GM11168 (cell line): Measurements from ENCODE around the gene CDH24.

Source experiments
- in situ Hi-C: fragments of 300-500 bp; cut with MboI; formaldehyde crosslinking; loops from one replicate; pipeline ENCODE4 v1.12.0; 2022; ENCODE audit warnings: low sequenced_read_pairs; ENCODE audit not compliant: unreplicated experiment

Gene CDH24

GRCh38 chr14:23047751-23048693 is 9.3 kb downstream of the CDH24 start:
- in situ Hi-C loops: no loop called here

DNA sequence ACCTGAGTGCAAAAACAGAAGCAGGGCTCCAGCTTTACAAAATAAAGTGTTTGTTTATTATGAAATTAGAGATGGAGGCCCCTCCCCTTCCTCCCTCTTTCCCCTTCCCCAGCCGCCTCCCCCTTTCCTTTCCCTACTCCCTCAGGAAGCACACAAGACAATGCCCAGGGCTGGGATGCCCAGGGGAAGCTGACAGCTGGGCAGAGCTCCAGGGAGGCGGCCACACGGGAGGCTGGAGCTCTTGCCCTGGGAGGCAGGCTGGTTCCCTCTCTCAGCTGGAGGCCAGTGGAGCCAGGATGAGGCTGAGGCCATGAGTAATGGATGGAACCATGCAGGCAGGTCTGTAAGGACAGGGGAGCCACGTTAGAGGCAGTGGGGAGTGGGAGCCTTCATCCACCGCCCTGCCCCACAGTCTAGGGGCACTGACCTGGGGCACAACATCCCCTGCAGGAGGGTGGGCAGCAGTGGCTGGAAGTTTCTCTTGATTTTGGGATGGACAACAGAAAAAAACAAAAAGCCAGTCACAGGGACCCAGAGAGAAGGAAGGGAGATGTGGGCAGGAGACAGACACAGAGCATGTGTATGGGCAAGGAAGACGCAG is 10.2 kb downstream of the CDH24 start:
- in situ Hi-C loops: no loop called here

- in situ Hi-C loops: no loop called here
These were observed 11.6 kb downstream of the CDH24 start for GRCh38 chr14:23045419-23046357.

DNA sequence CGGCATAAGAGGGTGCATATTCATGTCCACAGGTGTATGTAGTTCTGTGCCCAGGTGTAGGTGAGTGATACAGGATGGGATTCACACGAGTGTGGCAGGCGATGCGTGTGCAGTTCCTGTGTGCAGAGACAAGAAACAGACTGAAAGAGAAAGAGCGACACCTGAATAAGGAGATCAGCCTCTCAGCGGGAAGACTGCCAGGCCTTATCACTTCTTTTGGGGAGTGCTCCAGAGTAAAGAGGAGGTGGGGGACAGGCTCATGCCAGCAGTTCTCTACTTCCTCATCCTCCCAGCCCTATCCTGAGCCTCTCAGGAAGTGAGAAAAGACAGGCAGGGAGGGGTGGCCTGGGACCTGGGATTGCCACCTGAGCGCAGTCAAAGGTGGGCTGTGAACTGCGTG is 12.5 kb downstream of the CDH24 start:
- in situ Hi-C loops: no loop called here

GRCh38 chr14:23043754-23044153 is 13.6 kb downstream of the CDH24 start:
- in situ Hi-C loops: no loop called here

- in situ Hi-C loops: no loop called here
These were observed 14.2 kb downstream of the CDH24 start for GRCh38 chr14:23043145-23043544.

DNA sequence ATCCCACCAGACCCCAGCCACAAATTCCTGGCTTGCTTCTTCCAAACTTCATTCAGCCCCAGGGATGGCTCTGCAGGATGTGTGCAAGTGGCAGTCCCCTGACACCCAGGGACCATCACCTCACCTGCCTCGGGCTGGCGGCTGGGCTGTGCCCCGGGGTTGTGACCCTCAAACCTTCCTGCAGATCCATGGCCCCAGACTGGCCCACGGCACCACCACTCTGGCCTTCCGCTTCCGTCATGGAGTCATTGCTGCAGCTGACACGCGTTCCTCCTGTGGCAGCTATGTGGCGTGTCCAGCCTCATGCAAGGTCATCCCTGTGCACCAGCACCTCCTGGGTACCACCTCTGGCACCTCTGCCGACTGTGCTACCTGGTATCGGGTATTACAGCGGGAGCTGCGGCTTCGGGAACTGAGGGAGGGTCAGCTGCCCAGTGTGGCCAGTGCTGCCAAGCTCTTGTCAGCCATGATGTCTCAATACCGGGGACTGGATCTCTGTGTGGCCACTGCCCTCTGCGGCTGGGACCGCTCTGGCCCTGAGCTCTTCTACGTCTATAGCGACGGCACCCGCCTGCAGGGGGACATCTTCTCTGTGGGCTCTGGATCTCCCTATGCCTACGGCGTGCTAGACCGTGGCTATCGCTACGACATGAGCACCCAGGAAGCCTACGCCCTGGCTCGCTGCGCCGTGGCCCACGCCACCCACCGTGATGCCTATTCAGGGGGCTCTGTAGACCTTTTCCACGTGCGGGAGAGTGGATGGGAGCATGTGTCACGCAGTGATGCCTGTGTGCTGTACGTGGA is 15.0 kb downstream of the CDH24 start, which contains the start of gene PSMB11:
Gene PSMB11, plus strand, starts transcription at position 51 of the 804 bp plus-strand sequence. Its CDS starts 14 bp downstream, at position 65.
- in situ Hi-C loops: no loop called here

- in situ Hi-C loops: no loop called here
These were observed 15.6 kb downstream of the CDH24 start for GRCh38 chr14:23041729-23042128.

- in situ Hi-C loops: no loop called here
These were observed 17.2 kb downstream of the CDH24 start for GRCh38 chr14:23040100-23040499.

DNA sequence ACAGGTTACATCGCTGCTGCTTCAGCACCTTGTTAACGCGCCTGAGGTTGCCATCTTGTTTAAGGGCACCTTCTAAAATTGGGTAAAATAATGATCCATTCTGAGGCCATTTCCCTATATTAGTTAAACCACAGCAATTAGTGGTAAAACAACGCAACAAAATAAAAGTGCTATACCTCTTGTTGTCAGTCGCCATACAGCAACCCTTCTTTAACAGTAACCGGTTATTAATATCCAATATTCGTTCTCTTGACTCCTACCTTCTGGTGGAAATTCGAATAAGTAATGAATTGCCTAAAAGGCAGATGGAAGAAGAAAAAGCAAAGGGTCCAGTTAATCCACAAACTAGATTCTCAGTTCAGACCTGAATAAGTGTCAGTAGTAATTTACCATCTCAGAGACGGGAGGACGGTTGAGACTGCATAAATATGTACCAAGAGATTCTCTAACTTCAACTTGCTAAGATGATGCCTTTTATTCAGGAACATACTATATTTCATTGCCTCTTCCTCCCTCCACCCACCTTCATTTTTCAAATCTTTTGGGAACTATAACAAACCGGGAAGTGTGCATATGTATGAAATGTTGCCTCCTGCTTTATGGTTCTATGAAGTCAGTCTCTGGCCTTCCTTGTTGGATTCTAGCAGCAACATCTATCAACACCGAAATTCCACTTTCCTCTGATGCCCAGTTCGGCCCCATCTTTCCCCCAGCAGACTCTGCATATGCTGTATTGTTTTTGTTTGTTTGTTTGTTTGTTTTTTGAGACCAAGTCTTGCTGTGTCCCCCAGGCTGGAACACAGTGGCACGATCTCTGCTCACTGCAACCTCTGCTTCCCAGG is 21.8 kb downstream of the CDH24 start:
- in situ Hi-C loops: no loop called here

DNA sequence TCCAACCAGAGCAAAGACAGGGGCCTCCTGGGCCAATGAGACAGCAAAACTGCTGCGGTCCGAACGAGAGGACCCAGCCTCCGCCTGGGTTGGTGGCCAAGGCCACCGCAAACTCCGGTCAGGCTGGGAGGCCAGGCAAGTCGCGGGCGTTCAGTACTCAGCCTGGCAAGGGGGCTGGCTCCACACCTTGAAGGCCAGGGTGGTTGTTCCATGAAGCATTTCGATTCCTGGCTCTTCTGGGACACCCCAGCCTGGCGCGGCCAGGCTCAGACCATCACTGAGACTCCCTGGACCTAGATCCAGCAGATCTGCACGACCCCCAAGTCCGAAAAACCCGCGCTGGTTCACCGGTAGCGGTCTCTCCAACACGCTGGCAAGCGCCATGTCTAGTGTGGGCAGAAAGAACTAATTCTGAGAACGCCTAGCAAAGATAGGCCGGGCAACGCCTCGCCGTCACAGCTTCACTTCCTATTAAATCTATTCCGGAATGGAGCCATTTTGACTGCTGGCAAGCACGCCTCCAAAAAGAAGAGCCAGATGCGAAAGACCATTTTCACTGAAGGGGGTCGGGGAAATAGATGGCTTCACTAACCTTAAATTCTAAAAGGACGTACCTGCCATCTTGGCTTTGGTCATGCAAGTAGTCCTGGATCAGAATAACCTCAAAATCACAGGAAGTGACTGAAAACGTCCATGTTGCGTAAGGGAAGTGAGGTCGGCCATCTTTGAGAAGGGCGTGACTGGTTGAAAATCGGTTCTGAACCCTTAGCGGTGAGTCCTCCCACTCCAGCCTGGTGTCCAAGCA is 22.6 kb downstream of the CDH24 start, which contains the start of gene PSMB5:
Gene PSMB5, minus strand, starts transcription at position 403 of the 805 bp plus-strand sequence. Its CDS starts 19 bp downstream, at position 384.
- in situ Hi-C loops: no loop called here

DNA sequence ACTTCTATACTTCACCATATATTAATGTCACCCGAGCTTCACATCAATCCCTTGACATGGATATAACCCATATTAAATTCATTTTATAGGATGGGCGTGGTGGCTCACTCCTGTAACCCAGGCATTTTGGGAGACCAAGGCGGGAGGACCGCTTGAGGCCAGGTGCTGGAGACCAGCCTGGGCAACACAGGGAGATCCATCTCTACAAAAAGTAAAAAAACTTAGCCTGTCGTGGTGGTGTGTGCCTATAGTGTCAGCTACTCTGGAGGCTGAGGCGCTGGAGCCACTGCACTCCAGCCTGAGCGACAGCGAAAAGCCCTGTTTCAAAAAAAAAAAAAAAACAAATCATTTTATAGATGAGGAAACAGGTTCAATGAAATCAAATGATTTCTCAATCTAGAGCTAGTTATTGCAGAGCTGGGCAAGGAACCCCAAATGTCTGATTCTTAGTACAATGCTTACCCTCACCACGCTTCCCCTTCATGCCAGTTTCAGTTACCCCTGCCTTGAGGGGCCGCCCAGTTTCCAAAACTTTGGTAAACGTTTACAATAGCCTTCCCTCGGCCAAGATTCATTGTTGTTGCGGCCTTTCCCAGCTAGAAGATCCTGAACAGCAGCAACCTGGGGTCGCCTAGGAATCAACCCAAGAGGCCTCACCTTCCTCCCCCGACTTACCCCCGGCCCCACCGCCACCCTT is 23.4 kb downstream of the CDH24 start:
- in situ Hi-C loops: no loop called here

GRCh38 chr14:23033251-23033727 is 24.0 kb downstream of the CDH24 start:
- in situ Hi-C loops: no loop called here

DNA sequence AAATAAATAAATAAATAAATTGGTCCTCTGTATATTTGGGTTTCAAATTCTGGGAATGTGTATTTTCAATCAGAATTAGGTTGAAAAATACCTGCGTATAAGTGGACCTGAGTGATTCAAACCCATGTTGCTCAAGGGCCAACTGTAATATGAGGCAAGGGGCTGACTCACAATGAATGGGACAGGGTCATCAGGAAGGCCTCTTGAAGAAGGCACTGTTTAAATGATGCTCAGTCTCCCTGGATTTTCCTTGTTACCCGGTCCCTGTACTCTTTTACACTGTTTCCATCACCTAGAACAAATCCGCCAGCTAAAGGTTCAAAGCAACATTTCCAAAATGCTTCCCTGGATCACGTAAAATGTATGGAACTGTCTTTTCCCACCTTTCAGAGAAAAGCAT is 26.4 kb downstream of the CDH24 start:
- in situ Hi-C loops: no loop called here

DNA sequence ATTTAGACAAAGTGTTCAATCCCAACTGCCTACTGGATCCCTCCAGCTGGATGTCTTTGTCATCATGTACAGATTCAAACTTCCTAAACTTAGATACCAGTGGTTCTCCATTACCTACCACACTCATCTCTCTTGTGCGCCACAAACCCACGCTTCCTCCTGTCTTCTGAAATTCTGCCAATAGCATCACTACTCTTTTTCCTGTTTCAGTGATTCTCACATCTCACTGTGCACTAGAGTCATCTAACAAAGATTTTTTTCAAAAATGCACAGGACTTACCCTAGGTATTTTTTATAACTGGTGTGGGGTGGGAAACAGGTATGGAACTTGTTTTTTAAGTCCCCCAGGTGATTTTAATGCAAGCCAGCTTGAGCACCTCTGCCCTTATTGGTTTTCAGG is 28.5 kb downstream of the CDH24 start:
- in situ Hi-C loops: no loop called here

DNA sequence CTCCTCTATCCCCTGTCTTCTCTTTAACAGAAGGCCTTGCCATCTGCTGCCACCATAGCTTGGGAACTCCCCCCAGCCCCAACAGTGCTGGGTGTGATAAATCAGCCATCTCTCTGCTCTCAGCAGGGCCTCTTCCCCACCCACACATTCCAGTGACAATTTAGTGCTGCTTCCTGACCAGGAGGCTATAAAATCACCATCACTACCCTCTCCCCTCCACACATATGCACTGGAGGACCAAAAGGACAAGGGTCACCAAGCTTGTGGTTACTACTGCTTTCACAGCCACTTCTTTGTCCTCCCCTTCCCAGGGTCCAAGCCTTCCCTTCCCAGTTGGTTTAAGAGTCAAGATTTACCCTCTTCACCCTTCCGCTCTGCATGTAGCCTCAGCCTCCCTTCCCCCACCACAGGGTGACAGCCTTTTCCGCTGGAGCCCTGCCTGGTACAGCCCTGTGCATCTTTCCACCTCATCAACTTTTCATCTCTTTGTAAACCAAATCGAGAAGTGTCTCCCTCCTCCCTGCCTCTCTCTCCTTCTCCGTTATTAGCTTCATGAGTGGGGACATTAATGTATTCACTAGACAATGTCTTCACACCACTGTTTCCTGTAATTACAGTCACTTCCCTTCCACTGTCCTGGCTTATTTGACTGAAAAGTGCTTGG is 32.0 kb downstream of the CDH24 start:
- in situ Hi-C loops: no loop called here
